Trophoblast cell (in vitro differentiated cells and primary cell): ENCODE results near the gene BMPER.

Source experiments
- DNase-seq, 2 donors: peaks; one replicate each; pipeline ENCODE4 v3.0.0-alpha.2; 2016
- H2AFZ ChIP-seq: 2 replicates; pipeline ENCODE4 v1.6.1; 2013; ENCODE audit warnings: low read length, moderate library complexity, mild to moderate bottlenecking; ENCODE audit not compliant: insufficient read depth, poor library complexity
- H2AK5ac ChIP-seq: 2 replicates; pipeline ENCODE4 v1.6.1; 2013; ENCODE audit warnings: mild to moderate bottlenecking, low read length
- H2BK120ac ChIP-seq: 2 replicates; pipeline ENCODE4 v1.6.1; 2013; ENCODE audit warnings: low read length, mild to moderate bottlenecking, moderate library complexity; ENCODE audit not compliant: insufficient read depth, poor library complexity
- H2BK12ac ChIP-seq: 2 replicates; pipeline ENCODE4 v1.6.1; 2013; ENCODE audit warnings: mild to moderate bottlenecking, low read length, moderate library complexity
- H2BK5ac ChIP-seq: 2 replicates; pipeline ENCODE4 v1.6.1; 2013; ENCODE audit warnings: low read length, low read depth, moderate library complexity, mild to moderate bottlenecking; ENCODE audit not compliant: poor library complexity
- H3K14ac ChIP-seq: 2 replicates; pipeline ENCODE4 v1.6.1; 2013; ENCODE audit warnings: mild to moderate bottlenecking, low read length
- H3K18ac ChIP-seq: 2 replicates; pipeline ENCODE4 v1.6.1; 2013; ENCODE audit warnings: mild to moderate bottlenecking, low read length
- H3K23ac ChIP-seq: 2 replicates; pipeline ENCODE4 v1.6.1; 2013; ENCODE audit warnings: low read length
- H3K27ac ChIP-seq: 2 replicates; pipeline ENCODE4 v1.5.1; 2013; ENCODE audit warnings: low read depth, mild to moderate bottlenecking, inconsistent platforms, low read length, moderate library complexity
- H3K27me3 ChIP-seq: 2 replicates; pipeline ENCODE4 v1.6.1; 2013; ENCODE audit warnings: inconsistent platforms, mild to moderate bottlenecking, low read length, moderate library complexity; ENCODE audit not compliant: insufficient read depth
- H3K36me3 ChIP-seq, 2 experiments: 1 replicate in 1 of 2; 2 replicates in 1 of 2; pipeline ENCODE4 v1.6.1; 2013; ENCODE audit warnings: low read length in 2 of 2, mild to moderate bottlenecking in 2 of 2, moderate library complexity in 1 of 2; ENCODE audit not compliant: insufficient read depth in 2 of 2, control insufficient read depth in 1 of 2
- H3K4ac ChIP-seq: 2 replicates; pipeline ENCODE4 v1.6.1; 2013; ENCODE audit warnings: low read depth, mild to moderate bottlenecking, low read length, moderate library complexity
- H3K4me1 ChIP-seq, 2 experiments: 1 replicate in 1 of 2; 2 replicates in 1 of 2; pipeline ENCODE4 v1.6.1; 2013; ENCODE audit warnings: low read length in 2 of 2, mild to moderate bottlenecking in 2 of 2, moderate library complexity in 1 of 2; ENCODE audit not compliant: insufficient read depth in 2 of 2, control insufficient read depth in 1 of 2
- H3K4me2 ChIP-seq: 2 replicates; pipeline ENCODE4 v1.6.1; 2013; ENCODE audit warnings: inconsistent platforms, mild to moderate bottlenecking, low read length, moderate library complexity
- H3K4me3 ChIP-seq: 2 replicates; pipeline ENCODE4 v1.5.1; 2013; ENCODE audit warnings: mild to moderate bottlenecking, low read depth, low read length, inconsistent platforms
- H3K79me1 ChIP-seq: one replicate; pipeline ENCODE4 v1.6.1; 2013; ENCODE audit warnings: low read length
- H3K79me2 ChIP-seq: 2 replicates; pipeline ENCODE4 v1.6.1; 2013; ENCODE audit warnings: low read length, mild to moderate bottlenecking; ENCODE audit not compliant: control insufficient read depth, insufficient read depth, poor library complexity
- H3K9ac ChIP-seq: 2 replicates; pipeline ENCODE4 v1.6.1; 2013; ENCODE audit warnings: mild to moderate bottlenecking, low read length
- H3K9me3 ChIP-seq: 2 replicates; pipeline ENCODE4 v1.6.1; 2013; ENCODE audit warnings: low read depth, mild to moderate bottlenecking, control low read depth, inconsistent platforms, low read length; ENCODE audit not compliant: insufficient read depth
- H4K12ac ChIP-seq: 2 replicates; pipeline ENCODE4 v1.6.1; 2013; ENCODE audit warnings: low read depth, mild to moderate bottlenecking, low read length, moderate library complexity
- H4K8ac ChIP-seq: 2 replicates; pipeline ENCODE4 v1.6.1; 2013; ENCODE audit warnings: low read depth, mild to moderate bottlenecking, low read length, moderate library complexity
- H4K91ac ChIP-seq: one replicate; pipeline ENCODE4 v1.6.1; 2013; ENCODE audit warnings: low read depth, mild to moderate bottlenecking, low read length, moderate library complexity
- WGBS: extraction: QIAGEN DNeasy Blood & Tissue Kit; methylation state at CpG from one replicate; pipeline ENCODE4 v1.1.7; 2013; ENCODE audit warnings: missing lambda C conversion rate; ENCODE audit not compliant: insufficient read length, insufficient coverage; ENCODE audit errors: extremely low coverage; 5-methylcytosine and 5-hydroxymethylcytosine counted together

BMPER gene

DNA sequence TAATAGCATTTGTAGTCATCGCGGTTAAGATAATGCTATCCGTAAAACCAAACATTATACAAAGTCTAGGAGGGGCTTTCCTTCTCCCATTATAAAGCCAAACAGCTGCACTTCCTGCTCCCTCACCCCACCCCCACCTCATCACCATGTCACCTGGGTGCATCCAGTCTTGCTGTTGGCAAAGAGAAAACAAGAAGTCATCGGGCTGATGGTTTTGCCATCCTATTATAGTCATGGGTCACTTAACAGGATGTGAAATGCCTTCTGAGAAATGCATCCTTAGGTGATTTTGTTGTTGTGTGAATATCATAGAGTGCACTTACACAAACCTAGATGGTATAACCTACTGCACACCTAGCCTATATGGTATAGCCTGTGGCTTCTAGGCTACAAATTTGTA is 157.0 kb downstream of the BMPER start:
- H3K4me2 ChIP-seq = no peak overlapping the region
- no peak overlapping the region for H3K23ac ChIP-seq
- no peak overlapping the region for H2BK5ac ChIP-seq
- no peak overlapping the region for H3K4ac ChIP-seq
- no peak overlapping the region for H4K8ac ChIP-seq
- no CpG with 5 or more reads among the region's 4 CpGs for WGBS
- H2AK5ac ChIP-seq = no peak overlapping the region
- no peaks in the 10 kb centered on the region for H3K27me3 ChIP-seq
- no peak overlapping the region for H2BK120ac ChIP-seq
- H2BK12ac ChIP-seq = no peak overlapping the region
- H4K12ac ChIP-seq = no peak overlapping the region
- no peak overlapping the region for H3K9ac ChIP-seq
- no peak overlapping the region for H2AFZ ChIP-seq
- no peaks in the 10 kb centered on the region for H3K9me3 ChIP-seq
- no peak overlapping the region for H4K91ac ChIP-seq
- peaks cover 1 to 4% of the 10 kb centered on the region in 2 experiments for H3K4me1 ChIP-seq
- no peaks in the 10 kb centered on the region for H3K36me3 ChIP-seq
- no peaks in the 10 kb centered on the region for H3K79me2 ChIP-seq
- no peak overlapping the region for H3K27ac ChIP-seq
- no peak overlapping the region for H3K14ac ChIP-seq
- H3K18ac ChIP-seq = no peak overlapping the region
- DNase-seq = no peak
- no peak overlapping the region for H3K4me3 ChIP-seq
- no peaks in the 10 kb centered on the region for H3K79me1 ChIP-seq

GRCh38 chr7:34062826-34063225 is 157.5 kb downstream of the BMPER start:
- no peak overlapping the region for H4K91ac ChIP-seq
- H3K4me1 ChIP-seq = peaks cover under 1 to 4% of the 10 kb centered on the region in 2 experiments
- H2BK5ac ChIP-seq = no peak overlapping the region
- H2AFZ ChIP-seq = no peak overlapping the region
- no peak overlapping the region for H3K14ac ChIP-seq
- H3K23ac ChIP-seq = no peak overlapping the region
- H3K27ac ChIP-seq = no peak overlapping the region
- no peak overlapping the region for H2AK5ac ChIP-seq
- DNase-seq = no peak
- no peak overlapping the region for H4K8ac ChIP-seq
- H2BK120ac ChIP-seq = no peak overlapping the region
- no peaks in the 10 kb centered on the region for H3K79me1 ChIP-seq
- H3K9ac ChIP-seq = no peak overlapping the region
- H3K4me3 ChIP-seq = no peak overlapping the region
- no peak overlapping the region for H3K4me2 ChIP-seq
- H2BK12ac ChIP-seq = no peak overlapping the region
- no peak overlapping the region for H3K18ac ChIP-seq
- no peaks in the 10 kb centered on the region for H3K79me2 ChIP-seq
- H3K9me3 ChIP-seq = no peaks in the 10 kb centered on the region
- H3K36me3 ChIP-seq = no peaks in the 10 kb centered on the region
- H4K12ac ChIP-seq = no peak overlapping the region
- H3K4ac ChIP-seq = no peak overlapping the region
- no peaks in the 10 kb centered on the region for H3K27me3 ChIP-seq

- Histone ChIP-seq H2AFZ (no peak overlapping the region), H4K8ac (no peak overlapping the region), H2AK5ac (no peak overlapping the region), H4K12ac (no peak overlapping the region), H3K9me3 (no peaks in the 10 kb centered on the region), H3K14ac (no peak overlapping the region), H3K4me1 (peaks cover 0 to 4% of the 10 kb centered on the region in 2 experiments), H3K4me3 (no peak overlapping the region), H3K79me1 (no peaks in the 10 kb centered on the region), H3K4me2 (no peak overlapping the region), H3K79me2 (no peaks in the 10 kb centered on the region), H3K9ac (no peak overlapping the region), H2BK5ac (no peak overlapping the region), H3K36me3 (no peaks in the 10 kb centered on the region), H3K27ac (no peak overlapping the region), H2BK12ac (no peak overlapping the region), H3K27me3 (no peaks in the 10 kb centered on the region), H3K4ac (no peak overlapping the region), H4K91ac (no peak overlapping the region), H3K23ac (no peak overlapping the region), H3K18ac (no peak overlapping the region), H2BK120ac (no peak overlapping the region)
- no CpG with 5 or more reads among the region's 4 CpGs for WGBS
- no peak for DNase-seq
Measured at GRCh38 chr7:34064519-34065158, 159.3 kb downstream of the BMPER start.

- H2AK5ac ChIP-seq = no peak overlapping the region
- no CpG with 5 or more reads among the region's 1 CpG for WGBS
Measured at GRCh38 chr7:34066411-34066810, 161.1 kb downstream of the BMPER start.

More at GRCh38 chr7:34066411-34066810, 161.1 kb downstream of the BMPER start:
- Histone ChIP-seq H3K4me3 (no peak overlapping the region), H2BK120ac (no peak overlapping the region), H3K9me3 (no peaks in the 10 kb centered on the region), H2BK12ac (no peak overlapping the region), H2AFZ (no peak overlapping the region), H3K4ac (no peak overlapping the region), H3K14ac (no peak overlapping the region), H2BK5ac (no peak overlapping the region), H3K4me2 (no peak overlapping the region), H4K12ac (no peak overlapping the region), H3K79me1 (no peaks in the 10 kb centered on the region), H3K79me2 (no peaks in the 10 kb centered on the region), H3K4me1 (peaks cover 0 to 4% of the 10 kb centered on the region in 2 experiments), H3K9ac (no peak overlapping the region), H3K18ac (no peak overlapping the region), H4K8ac (no peak overlapping the region), H3K27me3 (no peaks in the 10 kb centered on the region), H3K27ac (no peak overlapping the region), H3K23ac (no peak overlapping the region), H3K36me3 (no peaks in the 10 kb centered on the region), H4K91ac (no peak overlapping the region)
- DNase-seq = no peak
